Fibroblast of peridontal ligament (primary cell): Measurements from ENCODE around the gene HDAC10.

ENCODE experiments used
- DNase-seq: peaks from one replicate; pipeline ENCODE4 v3.0.0-alpha.2; 2010; ENCODE audit errors: extremely low read depth

Gene HDAC10

DNA sequence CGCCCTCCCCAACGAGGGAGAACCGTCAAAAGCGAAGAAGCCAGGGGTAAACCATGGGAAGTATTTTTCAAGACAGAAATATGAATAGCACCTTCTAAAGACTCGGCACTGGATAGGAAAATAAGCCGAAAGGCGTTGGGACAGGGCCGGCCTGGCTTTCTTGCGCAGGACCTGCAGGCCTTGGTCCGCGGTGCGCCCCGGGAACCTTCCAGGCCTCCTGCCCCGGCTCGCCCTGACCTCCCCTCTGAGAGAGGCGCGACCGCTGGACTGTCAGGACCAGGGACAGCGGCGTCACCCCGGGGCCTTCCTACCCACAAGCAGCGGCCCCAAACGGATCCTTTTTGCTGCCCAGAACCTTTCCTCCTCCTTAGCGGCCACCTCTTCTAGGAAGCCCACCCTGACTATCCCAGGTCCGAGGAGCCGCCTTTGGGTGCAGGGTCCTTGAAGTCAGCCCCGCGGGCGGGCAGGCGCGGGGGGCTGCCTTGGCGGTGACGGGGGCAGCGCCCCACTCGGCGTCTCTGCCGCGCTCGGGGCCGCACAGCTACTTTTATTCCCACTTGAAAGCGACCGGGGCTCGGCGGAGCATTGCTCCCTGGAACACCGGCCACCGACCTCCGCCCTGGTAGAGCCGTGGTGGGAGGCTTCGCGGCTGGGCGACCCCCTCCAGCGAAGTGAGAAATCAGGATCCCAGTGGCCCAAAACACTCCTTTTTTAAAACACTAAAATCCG is 19.8 kb upstream of the HDAC10 start:
- peak; percentile 61 for DNase-seq

DNA sequence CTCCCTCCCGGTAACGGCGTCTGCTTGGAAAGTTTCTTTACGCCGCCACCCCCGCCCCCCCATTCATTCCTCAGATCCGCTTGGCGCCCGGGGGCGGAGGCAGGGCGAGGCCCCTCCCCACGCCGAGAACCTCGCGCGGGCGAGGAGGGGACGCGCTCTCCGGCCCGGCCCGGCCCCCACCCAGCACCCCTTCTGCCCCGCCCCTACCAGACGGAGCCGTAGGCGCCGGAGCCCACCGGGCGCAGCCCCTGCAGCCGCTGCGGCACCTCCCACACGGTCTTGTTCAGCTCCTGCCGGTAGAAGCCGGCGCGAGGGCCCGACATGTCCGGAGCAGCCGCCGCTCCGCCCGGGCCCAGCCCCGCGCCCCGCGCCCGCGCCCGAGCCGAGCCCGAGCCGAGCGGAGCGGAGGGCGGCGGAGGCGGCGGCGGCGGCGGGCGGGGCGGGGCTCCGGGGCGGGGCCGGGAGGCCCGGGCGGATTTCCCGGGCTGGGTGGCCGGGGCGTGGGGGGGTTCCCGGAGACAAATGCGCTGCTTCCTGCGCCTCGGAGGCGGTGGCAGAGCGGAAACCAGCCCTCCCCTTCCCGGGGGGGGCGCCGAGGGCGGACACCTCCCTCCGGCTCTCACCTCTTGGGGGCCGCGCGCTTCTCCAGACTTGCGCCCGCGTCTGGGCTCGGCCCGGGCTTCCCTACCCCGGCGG is 19.1 kb upstream of the HDAC10 start, which contains the start of gene MAPK11:
MAPK11 (minus strand) TSS at position 411 of the 696 bp plus-strand sequence; CDS start at position 323, 88 bp downstream.
- peak; percentile 23 for DNase-seq

DNA sequence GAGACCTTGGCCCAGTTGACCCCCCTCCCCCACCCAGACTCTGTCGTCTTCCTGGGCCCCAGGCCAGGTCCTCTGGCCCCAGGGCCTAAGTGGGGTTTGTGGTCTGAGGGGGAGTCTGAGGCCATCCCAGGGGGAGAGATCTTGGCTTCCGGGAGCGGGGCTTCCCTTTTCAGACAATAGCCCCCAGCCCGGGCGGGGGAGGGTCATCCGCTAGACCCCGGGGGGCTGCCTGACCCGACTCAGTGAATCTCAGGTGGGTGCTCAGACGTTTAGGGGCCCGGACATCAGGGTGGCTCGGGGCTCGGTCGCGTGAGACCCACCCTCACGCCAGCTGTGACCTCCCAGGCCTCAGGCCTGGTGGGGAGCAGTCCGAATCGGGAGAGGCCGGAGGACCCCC is 18.5 kb upstream of the HDAC10 start:
- no peak for DNase-seq

DNA sequence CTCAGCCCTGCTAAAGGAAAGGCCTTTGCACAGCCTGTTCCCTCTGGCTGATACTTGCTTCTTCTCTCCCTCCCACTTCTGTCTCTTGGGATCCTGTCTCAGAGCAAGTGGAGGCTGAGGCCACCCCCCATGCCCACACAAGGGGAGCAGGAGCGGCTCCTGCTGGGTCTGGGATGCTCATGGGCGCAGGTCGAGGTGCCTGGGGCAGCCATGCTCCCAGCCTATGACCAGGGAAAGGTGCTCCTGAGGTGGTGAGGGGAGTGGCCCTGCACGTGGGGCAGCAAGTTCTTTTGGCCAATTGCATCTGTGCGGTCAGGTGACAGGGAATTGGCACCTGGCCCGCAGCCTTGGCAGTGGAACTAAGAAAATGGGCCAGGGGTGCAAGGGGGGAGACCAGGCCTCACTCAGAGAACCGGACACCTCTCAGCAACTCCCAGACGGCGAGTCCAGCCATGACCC is 17.6 kb upstream of the HDAC10 start:
- DNase-seq, result no peak

DNA sequence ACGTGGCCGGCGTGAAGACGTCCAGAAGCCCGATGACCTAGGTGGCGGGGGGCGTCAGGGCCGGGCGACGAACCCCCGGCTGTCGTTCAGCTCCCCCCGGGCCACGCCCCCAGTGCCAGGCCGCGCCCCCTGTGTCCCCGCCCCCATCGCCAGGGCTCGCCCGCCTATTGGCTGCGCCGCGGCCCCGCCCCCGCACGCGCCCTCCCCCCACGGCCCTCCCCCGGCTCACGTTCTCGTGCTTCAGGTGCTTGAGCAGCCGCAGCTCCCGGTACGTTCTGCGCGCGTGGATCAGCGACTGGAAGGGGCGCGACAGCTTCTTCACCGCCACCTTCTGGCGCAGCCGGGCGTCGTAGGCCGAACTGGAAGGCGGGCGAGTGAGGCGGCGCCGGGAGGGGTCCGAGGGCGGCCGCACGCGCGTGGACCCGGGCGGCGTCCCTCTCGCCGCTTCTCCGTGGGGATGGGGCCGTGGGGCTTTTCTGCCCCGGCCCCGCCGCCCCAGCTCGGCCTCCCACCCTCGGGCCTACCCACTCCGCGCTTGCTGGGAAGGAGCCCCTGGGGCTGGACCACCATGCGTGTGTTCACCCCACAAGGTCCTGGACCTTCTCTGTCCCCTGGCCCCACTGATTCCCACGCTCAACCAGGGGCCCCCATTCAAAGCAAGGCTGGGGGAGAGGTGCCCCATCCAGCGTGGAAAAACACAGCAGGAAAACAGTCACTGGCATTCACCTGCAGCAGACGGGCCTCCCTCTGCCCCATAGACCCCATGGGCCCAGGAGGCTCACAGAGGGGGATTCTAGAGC is 16.7 kb upstream of the HDAC10 start:
- peak; percentile 24 for DNase-seq

DNA sequence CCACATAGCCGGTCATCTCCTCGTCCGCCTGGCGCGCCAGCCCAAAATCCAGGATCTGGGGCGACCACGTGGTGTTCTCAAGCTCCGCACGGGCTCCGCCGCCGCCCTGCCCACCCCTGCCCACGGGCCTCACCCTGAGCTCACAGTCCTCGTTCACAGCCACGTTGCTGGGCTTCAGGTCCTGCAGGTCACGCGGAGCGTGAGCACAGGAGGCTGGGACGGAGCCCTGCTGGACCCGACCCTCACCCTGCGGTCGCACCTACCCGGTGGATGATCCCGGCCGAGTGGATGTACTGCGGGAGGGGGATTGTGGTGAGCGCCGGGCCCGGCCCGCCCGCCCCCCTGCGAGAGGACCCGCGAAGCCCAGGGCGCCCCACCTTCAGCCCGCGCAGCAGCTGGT is 15.9 kb upstream of the HDAC10 start:
- no peak for DNase-seq

DNA sequence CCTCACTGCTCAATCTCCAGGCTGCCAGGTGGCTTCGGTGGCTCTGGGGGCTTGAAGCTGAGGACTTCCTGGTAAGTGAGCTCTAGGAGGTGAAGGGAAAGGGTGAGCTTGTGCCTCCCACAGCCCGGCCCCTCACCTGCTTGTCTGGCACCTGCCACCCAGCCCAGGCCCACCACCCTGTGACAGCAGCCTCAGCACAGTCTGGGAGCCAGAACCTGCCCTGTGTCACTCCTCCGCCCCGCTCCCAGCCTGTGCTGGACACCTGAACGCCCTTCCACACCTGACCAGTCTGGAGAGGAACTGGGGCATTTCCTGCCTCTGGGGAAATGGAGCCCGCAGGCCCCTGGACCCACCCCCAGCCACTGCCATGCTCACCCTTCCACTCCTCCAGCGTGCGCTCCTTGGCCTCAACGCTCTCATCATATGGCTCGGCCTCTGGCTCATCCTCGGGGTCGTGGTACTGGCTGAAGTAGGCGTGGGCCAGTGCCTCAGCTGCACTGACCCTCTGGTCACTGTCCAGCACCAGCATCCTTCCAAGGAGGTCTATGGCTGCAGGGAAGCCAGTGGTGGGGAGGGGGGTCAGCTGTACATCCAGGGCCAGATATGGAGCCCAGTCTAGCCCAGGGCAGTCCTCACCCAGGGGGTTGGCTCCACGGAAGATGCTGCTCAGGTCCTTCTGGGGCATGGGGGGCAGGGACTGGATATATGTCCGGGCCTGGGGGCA is 14.0 kb upstream of the HDAC10 start:
- DNase-seq, result no peak

DNA sequence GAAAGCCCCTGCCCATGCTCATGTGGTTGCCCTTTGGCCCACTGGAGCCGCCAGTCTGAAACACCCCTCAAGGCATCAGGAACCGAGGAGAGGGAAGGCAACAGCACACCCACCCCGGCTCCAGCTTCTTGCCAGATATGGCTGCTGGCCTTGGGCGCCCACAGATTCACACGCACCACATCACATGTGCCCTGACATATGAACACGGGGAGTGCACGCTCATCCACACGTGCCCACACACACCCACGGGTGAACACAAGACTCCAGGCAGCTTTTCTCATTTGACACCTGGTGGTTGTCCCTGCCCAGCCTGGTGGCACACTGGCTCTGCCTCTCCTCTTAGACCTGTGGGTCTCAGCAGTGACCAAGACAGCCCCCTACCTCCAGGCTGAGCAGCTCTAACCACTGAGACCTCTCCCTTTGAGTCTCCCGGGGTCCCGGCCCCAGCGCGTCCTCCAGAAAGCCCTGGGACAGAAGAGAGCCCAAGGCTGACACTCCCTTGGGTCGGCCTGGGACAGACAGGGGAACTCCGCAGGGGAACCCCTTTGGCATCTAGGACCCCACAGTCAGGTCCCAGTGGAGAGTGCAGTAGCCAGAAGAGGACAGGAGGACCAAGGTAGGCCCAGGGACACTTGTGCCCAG is 13.2 kb upstream of the HDAC10 start:
- no peak for DNase-seq

DNA sequence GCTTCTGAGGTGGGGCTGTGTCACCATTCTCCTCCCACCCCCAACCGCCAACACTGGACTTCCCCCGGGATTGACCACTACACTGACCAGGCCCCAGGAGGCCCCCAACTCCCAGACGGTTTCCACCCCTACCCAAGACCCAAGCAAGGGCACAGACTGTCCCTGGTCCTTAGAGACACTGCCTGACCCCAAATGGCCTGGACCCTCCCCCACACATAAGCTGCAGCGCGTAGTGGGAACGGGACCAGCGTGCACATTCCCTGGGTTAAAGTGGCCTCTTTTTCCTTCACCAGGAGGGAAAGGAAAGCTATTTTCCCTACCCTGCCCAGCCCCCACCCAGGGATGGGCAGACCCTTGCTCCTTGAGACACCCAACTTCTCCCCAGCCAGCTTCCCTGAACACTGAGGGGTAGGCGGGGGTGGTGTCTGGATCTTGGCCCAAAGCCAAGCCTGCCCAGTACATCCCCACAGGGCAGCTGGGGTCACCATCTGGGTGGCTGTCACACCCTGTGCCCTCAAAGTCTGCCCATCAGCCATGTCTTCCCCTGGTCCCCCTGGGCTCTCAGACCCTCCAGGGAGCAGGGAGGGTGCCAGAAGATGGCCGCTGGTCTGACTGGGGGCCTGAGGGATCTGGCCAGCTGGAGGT is 12.0 kb upstream of the HDAC10 start:
- no peak for DNase-seq

DNA sequence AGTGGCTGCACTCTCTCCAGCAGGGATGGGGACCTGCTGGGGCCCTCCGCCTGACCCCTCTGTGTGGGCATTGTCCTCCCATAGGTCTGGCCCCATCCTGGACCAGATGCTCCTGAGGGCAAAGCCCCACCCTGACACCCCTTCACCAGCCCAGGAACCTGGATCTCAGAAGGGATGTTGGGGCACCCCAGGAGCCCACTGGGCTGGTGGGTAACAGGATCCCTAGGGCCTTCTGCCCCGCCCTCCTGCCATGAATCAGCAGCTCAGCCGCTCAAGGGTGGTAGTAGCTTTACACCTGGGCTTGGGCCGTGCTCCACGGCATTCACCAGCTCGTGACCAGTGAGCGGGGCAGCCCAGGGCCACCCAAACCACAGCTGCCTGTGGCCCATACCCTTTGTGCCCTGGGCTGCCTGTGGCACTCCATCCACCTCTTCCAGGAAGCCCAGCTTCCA is 11.4 kb upstream of the HDAC10 start:
- DNase-seq, result no peak

DNA sequence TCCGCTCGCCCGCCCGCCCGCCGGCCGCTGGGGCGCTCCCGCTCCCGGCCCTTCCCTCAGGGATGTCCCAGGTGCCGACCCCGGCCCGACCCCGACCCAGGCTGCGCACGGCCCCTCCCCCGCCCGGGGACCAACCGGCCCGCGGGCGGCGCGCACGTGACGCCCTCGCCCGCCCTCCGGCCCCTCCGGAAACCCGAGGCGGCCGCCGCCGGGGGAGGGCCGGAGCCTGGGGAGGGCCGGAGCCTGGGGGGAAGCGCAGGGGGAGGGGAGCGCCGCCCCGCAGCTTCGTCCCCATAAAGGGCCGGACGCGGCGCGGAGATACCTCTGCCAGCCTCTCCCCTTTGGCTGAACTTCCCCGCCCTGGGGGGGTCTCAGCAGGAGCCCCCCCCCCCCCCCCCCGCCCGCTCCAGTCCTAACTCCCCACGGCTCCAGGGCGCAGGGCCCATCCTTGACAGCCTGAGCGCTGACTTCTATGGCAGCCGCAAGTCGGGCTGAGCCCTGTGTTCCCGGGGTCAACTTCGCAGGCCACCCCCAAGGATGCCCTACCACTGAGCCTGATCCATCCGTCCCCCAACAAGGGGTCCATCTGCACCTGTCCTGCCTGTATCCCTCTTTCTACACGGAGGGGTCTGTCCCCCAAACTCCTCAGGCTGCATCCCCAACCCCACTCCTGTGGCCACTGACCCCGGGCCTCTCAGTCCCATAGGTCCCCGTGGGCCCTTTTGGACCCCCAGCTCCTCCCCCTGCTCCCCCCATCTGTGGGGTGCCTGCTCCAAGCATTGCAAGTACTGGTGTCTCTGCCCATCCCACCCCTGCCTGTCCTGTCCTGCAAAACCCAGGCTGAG is 10.8 kb upstream of the HDAC10 start, which contains the start of gene MAPK12:
MAPK12 (minus strand) TSS at position 69 of the 845 bp plus-strand sequence. CDS start 174 bp downstream, outside the sequence.
- no peak for DNase-seq

DNA sequence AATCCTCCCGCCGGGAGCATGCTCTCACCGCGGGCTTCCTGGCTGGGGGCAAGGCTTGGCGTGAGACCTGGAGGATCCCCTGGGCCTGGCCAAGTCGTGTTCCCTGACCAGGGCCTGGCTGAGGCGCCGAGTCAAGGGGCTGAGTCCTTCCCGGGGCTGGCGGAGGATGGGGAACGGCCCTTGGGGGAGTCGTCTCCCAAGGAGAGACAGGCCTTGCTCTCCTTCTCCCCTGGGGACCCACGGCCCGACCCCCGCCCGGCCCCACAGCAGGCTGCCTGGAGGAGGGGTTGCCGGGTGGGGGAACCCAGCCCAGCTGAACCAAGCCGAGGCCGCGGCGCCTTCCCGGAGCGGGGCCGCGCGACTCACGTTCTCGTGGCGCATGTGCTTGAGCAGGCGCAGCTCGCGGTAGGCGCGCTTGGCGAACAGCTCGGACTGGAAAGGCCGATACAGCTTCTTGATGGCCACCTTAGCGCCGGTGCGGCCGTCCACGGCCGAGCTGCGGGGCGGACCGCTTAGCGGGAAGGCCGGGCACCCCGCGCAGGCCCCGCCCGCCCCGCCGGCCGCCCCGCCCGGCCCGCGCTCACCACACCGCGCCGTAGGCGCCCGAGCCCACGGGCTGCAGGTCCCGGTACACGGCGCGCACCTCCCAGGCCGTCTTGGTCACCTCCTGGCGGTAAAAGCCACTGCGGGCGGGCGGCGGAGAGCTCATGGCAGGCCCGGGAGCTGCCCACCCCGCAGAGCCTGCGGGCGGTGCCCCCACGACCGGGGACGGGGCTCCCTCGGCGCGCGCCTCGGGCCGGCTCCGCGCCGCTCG is 9.9 kb upstream of the HDAC10 start:
- peak; percentile 58 for DNase-seq

DNA sequence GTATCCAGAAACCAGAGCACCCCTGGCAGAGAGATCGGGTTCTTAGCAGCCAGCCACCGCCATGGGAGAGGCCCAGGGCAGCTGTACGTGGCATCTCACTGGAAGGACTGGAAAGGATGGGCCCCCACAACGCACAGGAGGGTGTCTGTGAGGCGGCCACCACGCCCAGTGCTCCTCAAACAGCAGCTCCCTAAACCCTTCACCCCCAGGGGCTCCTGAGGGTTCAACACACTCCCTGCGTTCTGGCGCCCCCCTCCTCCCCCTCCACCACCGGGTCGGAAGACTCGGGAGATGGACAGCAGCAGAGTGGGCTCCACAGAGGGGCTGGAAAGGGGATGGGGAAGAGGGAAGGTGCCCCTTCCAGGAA is 9.4 kb upstream of the HDAC10 start:
- no peak for DNase-seq

DNA sequence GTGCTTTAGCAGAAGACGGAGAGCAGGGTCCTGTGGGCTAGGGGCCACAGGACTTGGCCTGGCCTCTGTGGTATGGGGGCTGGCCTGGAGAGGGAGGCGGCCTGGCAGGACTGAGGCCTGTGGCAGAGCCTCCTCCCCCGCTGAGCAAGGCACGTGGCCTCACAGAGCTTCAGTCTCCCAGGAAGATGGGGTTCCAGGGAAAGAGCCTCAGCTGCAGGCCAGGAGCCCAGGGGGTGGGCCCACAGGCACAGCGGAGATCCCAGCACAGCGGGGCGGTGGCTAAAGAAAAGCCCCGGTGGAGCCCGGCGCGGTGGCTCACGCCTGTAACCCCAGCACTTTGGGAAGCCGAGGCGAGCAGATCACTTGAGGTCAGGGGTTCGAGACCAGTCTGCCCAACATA is 8.2 kb upstream of the HDAC10 start:
- no peak for DNase-seq

DNA sequence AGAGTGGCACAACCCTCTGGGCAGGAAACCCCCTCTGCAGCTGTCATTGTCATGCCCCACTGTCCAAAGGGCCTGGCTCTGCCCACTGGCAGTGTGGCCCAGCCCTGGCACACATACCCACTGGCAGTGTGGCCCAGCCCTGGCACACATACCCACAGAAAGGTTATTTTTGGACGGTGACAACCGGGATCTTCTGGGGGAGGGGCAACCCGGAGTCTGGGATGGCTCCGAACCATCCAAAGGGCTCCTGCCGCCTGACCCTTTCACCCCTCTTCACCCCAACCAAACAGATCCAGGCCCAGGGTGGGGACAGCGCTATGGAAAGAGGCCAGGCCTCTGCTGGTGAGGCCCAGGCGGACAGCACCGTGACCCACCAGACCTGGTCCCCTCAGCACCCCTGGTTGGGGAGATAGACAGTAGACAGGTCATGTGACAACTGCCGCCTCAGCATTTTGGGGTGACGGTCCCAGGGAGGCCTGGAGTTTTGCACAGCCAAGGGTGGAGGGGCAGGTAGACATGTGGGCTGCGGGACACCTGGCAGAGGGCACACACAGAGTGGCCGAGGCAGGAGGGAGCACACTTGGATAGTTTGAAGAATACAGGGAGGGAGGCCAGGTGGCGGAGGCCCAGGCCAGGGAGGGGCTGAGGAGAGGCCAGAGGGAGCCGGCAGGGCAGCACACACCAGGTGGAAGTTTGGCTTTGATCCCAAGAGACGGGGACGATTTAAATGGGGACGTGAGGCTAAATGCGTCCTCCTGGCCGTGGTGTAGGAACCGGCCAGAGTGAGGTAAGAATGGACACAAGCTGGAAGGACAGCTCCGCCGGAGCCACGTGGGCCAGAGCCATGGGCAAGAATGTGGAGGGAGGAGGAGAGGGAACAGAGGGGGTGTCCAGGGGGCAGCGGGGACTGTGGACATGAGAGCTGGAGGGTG is 7.6 kb upstream of the HDAC10 start:
- no peak for DNase-seq

DNA sequence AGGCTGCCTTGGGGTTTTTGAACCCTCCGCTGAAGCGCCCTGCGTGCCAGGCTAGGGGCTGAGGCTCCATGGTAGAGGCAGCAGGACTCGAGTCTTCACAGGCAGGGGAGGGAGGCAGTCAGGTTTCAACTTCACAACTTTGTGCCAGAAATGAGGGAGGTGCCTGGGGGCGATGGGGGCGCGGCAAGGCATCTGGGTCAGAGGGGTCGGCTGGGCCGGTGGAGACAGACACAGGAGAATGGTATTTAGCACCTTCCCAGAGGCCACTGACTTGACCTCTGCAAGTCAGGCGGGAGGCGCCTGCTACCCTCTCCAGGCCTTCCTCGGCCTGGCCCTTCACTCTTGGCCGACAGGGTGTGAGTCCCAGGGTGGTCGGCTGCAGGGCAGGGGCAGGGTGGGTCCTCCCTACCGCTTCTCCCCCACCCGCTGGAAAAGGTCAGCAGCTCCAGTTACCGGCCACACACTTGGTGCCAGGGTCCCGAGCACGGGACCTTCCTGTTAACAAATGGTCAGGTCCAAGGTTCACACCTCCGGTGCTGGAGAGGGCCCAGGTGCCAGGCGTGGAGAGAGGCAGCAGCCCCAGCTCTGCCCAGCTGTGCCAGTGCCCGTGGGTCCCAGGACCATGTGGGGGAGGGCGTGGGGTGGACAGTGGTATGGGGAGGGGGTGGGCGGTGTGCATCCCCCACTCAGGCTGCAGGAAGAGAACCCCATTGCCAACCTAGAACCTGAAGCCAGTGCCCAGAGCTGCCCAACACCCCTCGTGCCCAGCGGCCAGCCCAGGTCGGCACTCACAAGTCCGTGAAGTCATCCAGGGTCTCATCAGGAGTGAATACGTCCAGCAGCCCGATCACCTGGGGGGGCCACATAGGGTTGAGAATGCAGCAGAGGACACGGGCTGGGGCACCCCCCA is 6.6 kb upstream of the HDAC10 start:
- DNase-seq, result no peak

DNA sequence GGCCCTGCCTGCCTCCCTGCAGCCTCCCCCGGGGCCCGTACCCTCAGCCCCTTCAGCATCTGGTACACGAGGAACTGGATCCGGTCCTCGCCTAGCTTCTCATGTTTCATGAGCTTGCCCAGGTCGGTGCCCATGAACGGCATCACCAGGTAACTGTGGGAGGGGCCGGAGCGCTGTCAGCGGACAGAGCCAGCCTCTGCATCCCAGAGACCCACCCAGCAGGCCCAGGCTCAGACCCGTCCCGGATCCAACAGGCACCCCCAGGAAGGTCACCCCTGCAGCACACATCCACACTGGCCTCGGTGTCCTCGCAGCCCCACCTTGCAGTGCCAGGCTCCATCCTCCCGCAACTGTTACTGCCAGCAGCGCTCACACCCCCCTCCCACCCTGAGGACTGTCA is 6.0 kb upstream of the HDAC10 start:
- no peak for DNase-seq
